GM23248 (cell line): Measurements from ENCODE around the gene FHOD3. TPM values are rescaled to one million over a fixed set of nuclear protein-coding genes. Genes with fewer than 3 reads are reported as not detected.

ENCODE experiments used
- DNase-seq: peaks from one replicate; pipeline ENCODE4 v3.0.0-alpha.2; 2015
- H2AFZ ChIP-seq: fragments of 200-600 bp; sonication (generic); 2 replicates; pipeline ENCODE4 v1.6.1; 2016; ENCODE audit warnings: antibody characterized with exemption
- H3F3A ChIP-seq: fragments of 200-600 bp; sonication (generic); 2 replicates; pipeline ENCODE4 v1.6.1; 2016; ENCODE audit warnings: mild to moderate bottlenecking, antibody characterized with exemption, mixed run types; ENCODE audit not compliant: insufficient read depth
- H3K27ac ChIP-seq: fragments of 200-600 bp; sonication (generic); 2 replicates; pipeline ENCODE4 v1.5.1; 2016; ENCODE audit warnings: mild to moderate bottlenecking
- H3K27me3 ChIP-seq: fragments of 200-600 bp; sonication (generic); replicated peaks from 2 replicates; pipeline ENCODE4 v1.6.1; 2016; ENCODE audit warnings: mild to moderate bottlenecking; ENCODE audit not compliant: insufficient read depth
- H3K36me3 ChIP-seq: fragments of 200-600 bp; sonication (generic); 2 replicates; pipeline ENCODE4 v1.6.1; 2016; ENCODE audit warnings: low read depth, mild to moderate bottlenecking
- H3K4me1 ChIP-seq: fragments of 200-600 bp; sonication (generic); 2 replicates; pipeline ENCODE4 v1.6.1; 2016; ENCODE audit warnings: mild to moderate bottlenecking; ENCODE audit not compliant: insufficient read depth
- H3K4me2 ChIP-seq: fragments of 200-600 bp; sonication (generic); one replicate; pipeline ENCODE4 v1.6.1; 2016; ENCODE audit warnings: mild to moderate bottlenecking; ENCODE audit not compliant: unreplicated experiment
- H3K4me3 ChIP-seq: fragments of 200-600 bp; sonication (generic); 2 replicates; pipeline ENCODE4 v1.5.1; 2016; ENCODE audit warnings: mild to moderate bottlenecking
- H3K79me2 ChIP-seq: fragments of 200-600 bp; sonication (generic); 2 replicates; pipeline ENCODE4 v1.6.1; 2016; ENCODE audit warnings: mild to moderate bottlenecking; ENCODE audit not compliant: insufficient read depth
- H3K9ac ChIP-seq: fragments of 200-600 bp; sonication (generic); 2 replicates; pipeline ENCODE4 v1.6.1; 2016; ENCODE audit warnings: mild to moderate bottlenecking
- H3K9me2 ChIP-seq: fragments of 200-600 bp; sonication (generic); 2 replicates; pipeline ENCODE4 v1.6.1; 2016; ENCODE audit warnings: mixed run types, mild to moderate bottlenecking, moderate library complexity; ENCODE audit not compliant: insufficient read depth
- H3K9me3 ChIP-seq: fragments of 200-600 bp; sonication (generic); one replicate; pipeline ENCODE4 v1.6.1; 2017; ENCODE audit warnings: low read depth
- H4K20me1 ChIP-seq: fragments of 200-600 bp; sonication (generic); 2 replicates; pipeline ENCODE4 v1.6.0; 2016; ENCODE audit not compliant: insufficient read depth
- EZH2 ChIP-seq: fragments of 200-600 bp; sonication (generic); IDR thresholded peaks from 2 replicates; pipeline ENCODE4 v1.6.1; 2018; ENCODE audit warnings: antibody characterized with exemption, mild to moderate bottlenecking; ENCODE audit not compliant: insufficient read depth, poor library complexity, severe bottlenecking
- EZH2phosphoT487 ChIP-seq: fragments of 200-600 bp; sonication (generic); IDR thresholded peaks from 2 replicates; pipeline ENCODE4 v1.6.1; 2018; ENCODE audit warnings: antibody characterized with exemption, moderate library complexity, mild to moderate bottlenecking, low read depth; ENCODE audit not compliant: insufficient read depth
- WGBS, 2 experiments: methylation state at CpG; one replicate each; pipeline ENCODE4 v1.1.6; 2015 to 2017; ENCODE audit warnings: low lambda C conversion rate in 2 of 2, low coverage in 1 of 2; ENCODE audit errors: missing lambda C conversion rate in 2 of 2; 5-methylcytosine and 5-hydroxymethylcytosine counted together
- in situ Hi-C: fragments of 300-500 bp; cut with MboI; formaldehyde crosslinking; loops from 2 replicates; pipeline ENCODE4 v1.15.0; 2020
- polyA plus RNA-seq: library from polyadenylated mRNA; unstranded; fragments of >200 nt; fragmentation: Nextera tagmentation; extraction: Ambion mirVana; gene quantifications from 2 replicates; pipeline ENCODE4 v1.2.1, GENCODE V29; 2016
- total RNA-seq: library from RNA; depleted of rRNA; stranded (reverse); fragments of >200 nt; shearing (Covaris generic); gene quantifications from 2 replicates; pipeline ENCODE4 v1.2.3, GENCODE V29; 2014

FHOD3 gene
- total and polyA plus RNA-seq, 2 experiments from 2014 or later, result 1.6 to 10.1 TPM

- no peaks in the 10 kb centered on the region for H3K9me3 ChIP-seq
- no peak overlapping the region for H3K9ac ChIP-seq
- H4K20me1 ChIP-seq, result no peaks in the 10 kb centered on the region
- no peak overlapping the region for H2AFZ ChIP-seq
- no peaks in the 10 kb centered on the region for H3K9me2 ChIP-seq
- no peaks in the 10 kb centered on the region for H3K27me3 ChIP-seq
- TF ChIP-seq EZH2 (no peak), EZH2phosphoT487 (no peak)
- in situ Hi-C loops, result no loop called here
- H3K4me2 ChIP-seq, result no peak overlapping the region
- H3K4me1 ChIP-seq, result peaks cover 12% of the 10 kb centered on the region
- H3K36me3 ChIP-seq, result no peaks in the 10 kb centered on the region
- H3K79me2 ChIP-seq, result no peaks in the 10 kb centered on the region
- H3K4me3 ChIP-seq, result no peak overlapping the region
- H3K27ac ChIP-seq, result no peak overlapping the region
- 92 to 96% methylated on average over 4 of the region's 4 CpGs for WGBS, 2 experiments
- DNase-seq, result no peak
- H3F3A ChIP-seq, result peaks cover 12% of the 10 kb centered on the region
Observed at GRCh38 chr18:36481201-36481657, 183.7 kb downstream of the FHOD3 start.

DNA sequence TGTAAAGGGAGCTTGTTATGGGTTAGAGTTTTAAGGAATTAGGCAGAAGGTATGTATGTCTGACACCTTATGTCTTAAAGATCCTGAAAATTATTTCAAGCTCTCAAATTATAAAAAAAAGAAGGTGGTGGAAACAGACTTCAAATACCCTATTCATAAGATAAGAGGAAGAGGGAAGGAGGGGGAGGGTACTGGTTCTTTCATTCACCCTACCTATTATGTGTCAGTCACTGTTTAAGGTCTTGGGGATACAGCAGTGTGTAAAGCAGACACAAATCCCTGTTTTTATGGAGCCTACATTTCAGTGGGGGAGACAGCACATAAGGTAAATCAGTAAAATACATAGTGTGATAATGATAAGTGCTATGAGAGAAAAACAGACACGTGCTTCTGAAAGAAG is 184.4 kb downstream of the FHOD3 start:
- Histone ChIP-seq H3K4me3 (no peak overlapping the region), H3K9me3 (no peaks in the 10 kb centered on the region), H3K27me3 (no peaks in the 10 kb centered on the region), H4K20me1 (no peaks in the 10 kb centered on the region), H3K4me1 (peaks cover 12% of the 10 kb centered on the region), H3F3A (peaks cover 12% of the 10 kb centered on the region), H3K36me3 (no peaks in the 10 kb centered on the region), H3K27ac (no peak overlapping the region), H3K9me2 (no peaks in the 10 kb centered on the region), H3K9ac (no peak overlapping the region), H2AFZ (no peak overlapping the region), H3K79me2 (no peaks in the 10 kb centered on the region), H3K4me2 (no peak overlapping the region)
- WGBS, 2 experiments, result 95 to 97% methylated on average over 1 of the region's 1 CpG
- no peak for DNase-seq
- in situ Hi-C loops, result no loop called here
- no peak for TF ChIP-seq EZH2phosphoT487
- TF ChIP-seq EZH2, result no peak

DNA sequence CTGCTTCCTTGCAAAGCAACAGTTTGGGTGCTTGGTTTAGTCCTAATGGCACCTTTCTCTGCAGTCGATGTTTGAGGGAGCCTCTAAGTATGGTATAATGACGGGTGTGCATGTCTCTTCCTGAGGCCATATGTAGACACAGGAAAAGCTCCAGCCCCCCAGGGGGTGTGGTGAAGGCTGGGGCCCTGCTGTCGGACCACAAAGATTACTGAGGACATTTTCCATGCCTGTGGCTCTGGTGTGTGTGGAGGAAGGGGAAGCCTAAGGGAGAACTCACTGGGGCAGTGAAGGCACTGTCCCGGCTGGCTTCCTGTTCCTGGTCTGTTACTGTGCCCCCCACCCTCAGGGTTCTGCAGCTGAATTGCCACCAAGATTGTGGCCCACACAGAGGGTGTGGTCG is 187.1 kb downstream of the FHOD3 start:
- DNase-seq, result no peak
- in situ Hi-C loops, result no loop called here

GRCh38 chr18:36485772-36486171 is 188.3 kb downstream of the FHOD3 start:
- Histone ChIP-seq H3K9ac (no peak overlapping the region), H3K79me2 (no peaks in the 10 kb centered on the region), H3K9me3 (no peaks in the 10 kb centered on the region), H3F3A (peaks cover 12% of the 10 kb centered on the region), H4K20me1 (no peaks in the 10 kb centered on the region), H3K9me2 (no peaks in the 10 kb centered on the region), H3K36me3 (no peaks in the 10 kb centered on the region), H3K27ac (no peak overlapping the region), H3K4me2 (no peak overlapping the region), H3K27me3 (no peaks in the 10 kb centered on the region), H2AFZ (no peak overlapping the region), H3K4me3 (no peak overlapping the region), H3K4me1 (peaks cover 12% of the 10 kb centered on the region)
- DNase-seq, result no peak
- in situ Hi-C loops, result no loop called here
- TF ChIP-seq EZH2, result no peak
- TF ChIP-seq EZH2phosphoT487, result no peak
- 70 to 92% methylated on average over 2 of the region's 2 CpGs for WGBS, 2 experiments

More for the DNA sequence above, 187.1 kb downstream of the FHOD3 start:
- H2AFZ ChIP-seq, result no peak overlapping the region
- H3K4me2 ChIP-seq, result no peak overlapping the region
- peaks cover 12% of the 10 kb centered on the region for H3F3A ChIP-seq
- no peaks in the 10 kb centered on the region for H3K27me3 ChIP-seq
- H3K36me3 ChIP-seq, result no peaks in the 10 kb centered on the region
- peaks cover 12% of the 10 kb centered on the region for H3K4me1 ChIP-seq
- H3K27ac ChIP-seq, result no peak overlapping the region
- no peaks in the 10 kb centered on the region for H3K9me3 ChIP-seq
- TF ChIP-seq EZH2phosphoT487, result no peak
- TF ChIP-seq EZH2, result no peak
- WGBS, 2 experiments, result 95 to 100% methylated on average over 5 of the region's 5 CpGs
- H4K20me1 ChIP-seq, result no peaks in the 10 kb centered on the region
- H3K9ac ChIP-seq, result no peak overlapping the region
- no peak overlapping the region for H3K4me3 ChIP-seq
- no peaks in the 10 kb centered on the region for H3K79me2 ChIP-seq
- H3K9me2 ChIP-seq, result no peaks in the 10 kb centered on the region

DNA sequence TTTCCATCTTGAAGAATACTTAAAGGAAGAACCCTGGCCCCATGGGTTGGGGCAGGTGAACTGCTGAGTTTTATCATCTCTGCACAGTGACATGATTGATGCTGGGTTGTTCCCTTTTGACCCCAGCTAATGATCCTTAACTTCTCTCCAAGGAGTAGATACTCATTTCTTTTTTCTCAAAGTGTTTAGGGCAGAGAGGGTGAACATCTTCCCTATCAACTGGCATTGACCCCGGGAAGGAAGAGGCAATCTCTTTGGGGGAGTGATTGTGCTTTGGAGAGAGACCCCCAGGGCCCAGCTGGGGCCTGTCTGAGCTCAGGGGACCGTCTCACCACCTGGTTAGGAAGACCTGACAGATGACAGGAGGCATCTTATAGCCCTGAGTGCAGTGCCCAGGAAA is 190.6 kb downstream of the FHOD3 start:
- 66 to 75% methylated on average over 2 of the region's 2 CpGs for WGBS, 2 experiments
- no peaks in the 10 kb centered on the region for H3K9me2 ChIP-seq
- H2AFZ ChIP-seq, result no peak overlapping the region
- peaks cover 7% of the 10 kb centered on the region for H3F3A ChIP-seq
- no peak overlapping the region for H3K4me2 ChIP-seq
- no peak overlapping the region for H3K9ac ChIP-seq
- H3K27ac ChIP-seq, result no peak overlapping the region
- in situ Hi-C loops, result no loop called here
- H3K9me3 ChIP-seq, result no peaks in the 10 kb centered on the region
- DNase-seq, result no peak
- no peak overlapping the region for H3K4me3 ChIP-seq
- H3K79me2 ChIP-seq, result no peaks in the 10 kb centered on the region
- TF ChIP-seq EZH2phosphoT487 (no peak), EZH2 (no peak)
- peaks cover 4% of the 10 kb centered on the region for H3K4me1 ChIP-seq
- no peaks in the 10 kb centered on the region for H3K36me3 ChIP-seq
- no peaks in the 10 kb centered on the region for H4K20me1 ChIP-seq
- no peaks in the 10 kb centered on the region for H3K27me3 ChIP-seq
